Measurements from ENCODE around the gene HMGN3. TPM values are rescaled to one million over a fixed set of nuclear protein-coding genes. Genes with fewer than 3 reads are reported as not detected.
A peak's percentile ranks its signal among the peaks of the same experiment; 100 is the strongest.

HMGN3 gene
- polyA plus RNA-seq, 1 donor (not counting 4 experiments of a cell fraction or from before 2014, with no cell fraction given): 78.6 TPM

DNA sequence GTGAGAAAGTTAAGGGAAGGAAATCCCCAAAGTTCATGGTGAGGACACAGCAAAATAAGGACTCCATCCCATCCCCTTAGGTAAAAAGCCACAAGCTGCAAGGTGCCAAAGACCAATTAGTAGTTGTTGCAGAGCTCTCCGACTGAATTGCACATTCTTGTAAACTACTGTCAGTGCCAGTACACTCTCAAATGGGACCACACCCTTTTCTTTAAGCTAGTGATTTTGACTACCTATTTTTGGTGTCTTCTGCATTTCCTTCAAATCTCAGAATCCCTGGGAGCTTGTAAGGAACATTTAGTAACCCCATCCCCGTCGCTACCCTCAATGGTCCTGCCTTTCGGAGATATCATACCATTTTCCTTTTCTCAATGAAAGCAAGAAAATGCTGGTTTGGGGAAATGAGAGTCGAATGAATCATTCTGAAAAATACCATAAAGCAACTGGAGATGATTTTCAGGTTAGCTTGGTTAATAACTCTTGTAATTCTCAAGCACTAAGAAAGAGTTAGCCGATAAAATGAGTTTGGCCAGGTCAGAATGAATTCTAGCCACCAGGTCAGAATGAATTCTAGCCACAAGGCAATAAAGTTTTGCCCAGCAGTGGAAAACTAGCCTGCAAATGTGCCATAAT is 5.2 kb upstream of the HMGN3 start:
- Histone ChIP-seq H3K4me1 (ENCODE audit: control insufficient read depth, extremely low read depth, insufficient read depth, low read length) (peaks cover 13% of the 10 kb centered on the region), H3K79me2 (ENCODE audit: control insufficient read depth, insufficient read depth, low read length) (no peaks in the 10 kb centered on the region), H3K9ac (ENCODE audit: control insufficient read depth, extremely low read depth, insufficient read depth, low read length) (no peak overlapping the region), H3K36me3 (ENCODE audit: control insufficient read depth in 2 of 2, extremely low read depth in 1 of 2, insufficient read depth in 2 of 2, low read length in 2 of 2) (no peaks in the 10 kb centered on the region), H3K4me3 (ENCODE audit: control insufficient read depth in 2 of 3, extremely low read depth in 1 of 3, insufficient read depth in 2 of 3, low read depth in 1 of 3, low read length in 3 of 3) (no peak overlapping the region), H3K4me2 (ENCODE audit: control insufficient read depth, extremely low read depth, insufficient read depth, low read depth, low read length) (peak overlapping the region; percentile 69), H3K9me1 (ENCODE audit: control insufficient read depth, extremely low read depth, insufficient read depth, low read length) (no peaks in the 10 kb centered on the region), H4K20me1 (ENCODE audit: control insufficient read depth, extremely low read depth, insufficient read depth, low read length) (no peaks in the 10 kb centered on the region), H3K27ac (ENCODE audit: control insufficient read depth, insufficient read depth, low read length) (no peak overlapping the region), H3K27me3 (ENCODE audit: control insufficient read depth, extremely low read depth, insufficient read depth, low read length) (no peaks in the 10 kb centered on the region), H2AFZ (ENCODE audit: control insufficient read depth, low read length) (peak overlapping the region; percentile 39), H3K9me3 (ENCODE audit: control insufficient read depth, low read depth, low read length) (no peaks in the 10 kb centered on the region)
- FAIRE-seq (peak; percentile 59), DNase-seq (ENCODE audit: low read depth, low spot score) (no peak)
- dilution Hi-C loops (cut with MboI; ENCODE audit: extremely low pct_ligation_motif_present, low sequenced_read_pairs): no loop called here
- no peak for TF ChIP-seq EZH2 (IDR thresholded peaks at IDR 0.05; ENCODE audit: low read length)
- no peak for TF ChIP-seq CTCF (optimal IDR thresholded peaks at IDR 0.05 in 1 of 3, IDR thresholded peaks at IDR 0.05 in 1 of 3, conservative IDR thresholded peaks at IDR 0.05 in 1 of 3; ENCODE audit: extremely low read depth in 1 of 3, insufficient read depth in 2 of 3, low read length in 3 of 3)

GRCh38 chr6:79238919-79239318 is 4.4 kb upstream of the HMGN3 start:
- Histone ChIP-seq H3K9ac (ENCODE audit: control insufficient read depth, extremely low read depth, insufficient read depth, low read length) (no peak overlapping the region), H3K9me3 (ENCODE audit: control insufficient read depth, low read depth, low read length) (no peaks in the 10 kb centered on the region), H4K20me1 (ENCODE audit: control insufficient read depth, extremely low read depth, insufficient read depth, low read length) (no peaks in the 10 kb centered on the region), H3K27ac (ENCODE audit: control insufficient read depth, insufficient read depth, low read length) (no peak overlapping the region), H3K9me1 (ENCODE audit: control insufficient read depth, extremely low read depth, insufficient read depth, low read length) (no peaks in the 10 kb centered on the region), H3K36me3 (ENCODE audit: control insufficient read depth in 2 of 2, extremely low read depth in 1 of 2, insufficient read depth in 2 of 2, low read length in 2 of 2) (no peaks in the 10 kb centered on the region), H3K4me2 (ENCODE audit: control insufficient read depth, extremely low read depth, insufficient read depth, low read depth, low read length) (no peak overlapping the region), H3K4me3 (ENCODE audit: control insufficient read depth in 2 of 3, extremely low read depth in 1 of 3, insufficient read depth in 2 of 3, low read depth in 1 of 3, low read length in 3 of 3) (no peak overlapping the region), H3K79me2 (ENCODE audit: control insufficient read depth, insufficient read depth, low read length) (no peaks in the 10 kb centered on the region), H2AFZ (ENCODE audit: control insufficient read depth, low read length) (no peak overlapping the region), H3K27me3 (ENCODE audit: control insufficient read depth, extremely low read depth, insufficient read depth, low read length) (no peaks in the 10 kb centered on the region), H3K4me1 (ENCODE audit: control insufficient read depth, extremely low read depth, insufficient read depth, low read length) (peaks cover 13% of the 10 kb centered on the region)
- FAIRE-seq (no peak), DNase-seq (ENCODE audit: low read depth, low spot score) (no peak)
- no peak for TF ChIP-seq EZH2 (IDR thresholded peaks at IDR 0.05; ENCODE audit: low read length)
- TF ChIP-seq CTCF (optimal IDR thresholded peaks at IDR 0.05 in 1 of 3, IDR thresholded peaks at IDR 0.05 in 1 of 3, conservative IDR thresholded peaks at IDR 0.05 in 1 of 3; ENCODE audit: extremely low read depth in 1 of 3, insufficient read depth in 2 of 3, low read length in 3 of 3): no peak
- dilution Hi-C loops (cut with MboI; ENCODE audit: extremely low pct_ligation_motif_present, low sequenced_read_pairs): no loop called here

Data from keratinocyte (primary cell).